ENCODE results near the gene MAGEC1.
"Not testable (repeated sequence)": the region's sequence is repeated elsewhere in the genome, so short reads cannot be mapped to it uniquely, and the experiment has no call there.

The MAGEC1 gene, protein sequence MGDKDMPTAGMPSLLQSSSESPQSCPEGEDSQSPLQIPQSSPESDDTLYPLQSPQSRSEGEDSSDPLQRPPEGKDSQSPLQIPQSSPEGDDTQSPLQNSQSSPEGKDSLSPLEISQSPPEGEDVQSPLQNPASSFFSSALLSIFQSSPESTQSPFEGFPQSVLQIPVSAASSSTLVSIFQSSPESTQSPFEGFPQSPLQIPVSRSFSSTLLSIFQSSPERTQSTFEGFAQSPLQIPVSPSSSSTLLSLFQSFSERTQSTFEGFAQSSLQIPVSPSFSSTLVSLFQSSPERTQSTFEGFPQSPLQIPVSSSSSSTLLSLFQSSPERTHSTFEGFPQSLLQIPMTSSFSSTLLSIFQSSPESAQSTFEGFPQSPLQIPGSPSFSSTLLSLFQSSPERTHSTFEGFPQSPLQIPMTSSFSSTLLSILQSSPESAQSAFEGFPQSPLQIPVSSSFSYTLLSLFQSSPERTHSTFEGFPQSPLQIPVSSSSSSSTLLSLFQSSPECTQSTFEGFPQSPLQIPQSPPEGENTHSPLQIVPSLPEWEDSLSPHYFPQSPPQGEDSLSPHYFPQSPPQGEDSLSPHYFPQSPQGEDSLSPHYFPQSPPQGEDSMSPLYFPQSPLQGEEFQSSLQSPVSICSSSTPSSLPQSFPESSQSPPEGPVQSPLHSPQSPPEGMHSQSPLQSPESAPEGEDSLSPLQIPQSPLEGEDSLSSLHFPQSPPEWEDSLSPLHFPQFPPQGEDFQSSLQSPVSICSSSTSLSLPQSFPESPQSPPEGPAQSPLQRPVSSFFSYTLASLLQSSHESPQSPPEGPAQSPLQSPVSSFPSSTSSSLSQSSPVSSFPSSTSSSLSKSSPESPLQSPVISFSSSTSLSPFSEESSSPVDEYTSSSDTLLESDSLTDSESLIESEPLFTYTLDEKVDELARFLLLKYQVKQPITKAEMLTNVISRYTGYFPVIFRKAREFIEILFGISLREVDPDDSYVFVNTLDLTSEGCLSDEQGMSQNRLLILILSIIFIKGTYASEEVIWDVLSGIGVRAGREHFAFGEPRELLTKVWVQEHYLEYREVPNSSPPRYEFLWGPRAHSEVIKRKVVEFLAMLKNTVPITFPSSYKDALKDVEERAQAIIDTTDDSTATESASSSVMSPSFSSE
- 0 reads per million in 3 donors for total RNA-seq

DNA sequence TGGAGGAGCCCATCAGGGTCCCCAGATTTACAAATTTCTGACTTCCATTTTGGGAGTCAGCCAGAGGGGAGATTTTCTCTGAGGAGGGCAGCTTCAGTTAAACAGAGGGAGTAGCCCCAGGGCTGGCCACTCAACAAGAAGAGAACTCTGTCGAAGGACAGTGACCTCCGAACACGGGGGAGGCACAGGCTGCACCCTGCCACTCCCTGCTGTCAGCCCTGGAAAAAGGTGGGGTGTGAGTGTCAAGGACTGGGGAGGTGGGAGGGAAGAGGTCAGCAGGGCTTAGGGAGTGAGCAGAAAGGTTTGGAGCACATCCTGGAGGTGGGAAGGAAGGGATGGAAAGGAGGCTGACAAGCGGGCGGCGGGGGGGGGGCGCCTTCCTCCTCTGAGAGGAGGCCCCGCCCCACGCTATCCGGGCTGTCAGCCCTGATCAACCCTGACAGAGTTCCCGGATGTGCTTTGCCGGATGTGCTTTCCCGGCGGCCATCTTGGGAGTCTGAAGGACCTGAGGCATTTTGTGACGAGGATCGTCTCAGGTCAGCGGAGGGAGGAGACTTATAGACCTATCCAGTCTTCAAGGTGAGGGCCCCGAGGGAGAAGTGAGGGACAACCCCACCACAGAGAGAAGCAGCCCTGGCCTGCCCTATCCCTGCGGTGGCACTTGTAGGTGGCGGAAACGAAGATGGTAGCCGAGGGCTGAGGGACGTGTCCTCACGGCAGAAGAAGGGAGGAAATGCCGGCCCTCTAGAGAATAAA, at the start of gene MAGEC1:
Gene MAGEC1 (plus strand): TSS at position 495 of the 756 bp plus-strand sequence. CDS start 1,179 bp downstream, outside the sequence.
- no peak within 1 kb of the TSS for H3K27ac ChIP-seq (ENCODE audit: insufficient read depth, low read length, poor library complexity, severe bottlenecking)
- H3K4me3 ChIP-seq (ENCODE audit: insufficient read depth, low read depth, low read length, poor library complexity, severe bottlenecking): no peak within 1 kb of the TSS
- no peaks in the 10 kb centered on the region for H3K4me1 ChIP-seq (ENCODE audit: control insufficient read depth, insufficient read depth, low read length, poor library complexity, severe bottlenecking)
- no peaks in the 10 kb centered on the region for H3K27me3 ChIP-seq (replicated peaks; ENCODE audit: control insufficient read depth, insufficient read depth, low read length, poor library complexity, severe bottlenecking)
- no peaks in the 10 kb centered on the region for H3K9me3 ChIP-seq (ENCODE audit: control insufficient read depth, low read length)
- no peak for DNase-seq
- no peaks in the 10 kb centered on the region for H3K36me3 ChIP-seq (ENCODE audit: control insufficient read depth, insufficient read depth, low read length)

DNA sequence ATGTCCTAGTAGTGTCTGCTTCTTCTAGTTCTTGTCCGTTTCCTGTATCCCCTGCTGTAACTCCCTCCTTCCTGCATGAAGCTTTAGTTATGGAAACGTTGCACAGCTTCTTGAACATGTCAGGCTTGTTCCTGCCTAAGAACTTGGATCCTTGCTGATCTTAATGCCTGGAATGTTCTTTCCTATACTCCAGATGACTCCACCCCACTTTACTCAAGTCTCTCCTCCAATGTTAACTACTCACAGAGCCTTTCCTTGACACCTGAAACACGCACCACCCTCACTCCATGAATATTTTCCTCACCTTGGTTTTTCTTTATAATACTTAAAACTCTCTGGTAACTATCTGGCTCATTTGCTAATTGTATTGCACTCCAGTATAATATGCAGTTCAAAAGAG, 46.2 kb upstream of the MAGEC1 start:
- H3K27me3 ChIP-seq (replicated peaks; ENCODE audit: control insufficient read depth, insufficient read depth, low read length, poor library complexity, severe bottlenecking): no peaks in the 10 kb centered on the region
- no peak for DNase-seq
- no peaks in the 10 kb centered on the region for H3K9me3 ChIP-seq (ENCODE audit: control insufficient read depth, low read length)
- H3K4me3 ChIP-seq (ENCODE audit: insufficient read depth, low read depth, low read length, poor library complexity, severe bottlenecking): no peak overlapping the region
- no peaks in the 10 kb centered on the region for H3K4me1 ChIP-seq (ENCODE audit: control insufficient read depth, insufficient read depth, low read length, poor library complexity, severe bottlenecking)
- H3K27ac ChIP-seq (ENCODE audit: insufficient read depth, low read length, poor library complexity, severe bottlenecking): no peak overlapping the region
- no peaks in the 10 kb centered on the region for H3K36me3 ChIP-seq (ENCODE audit: control insufficient read depth, insufficient read depth, low read length)

DNA sequence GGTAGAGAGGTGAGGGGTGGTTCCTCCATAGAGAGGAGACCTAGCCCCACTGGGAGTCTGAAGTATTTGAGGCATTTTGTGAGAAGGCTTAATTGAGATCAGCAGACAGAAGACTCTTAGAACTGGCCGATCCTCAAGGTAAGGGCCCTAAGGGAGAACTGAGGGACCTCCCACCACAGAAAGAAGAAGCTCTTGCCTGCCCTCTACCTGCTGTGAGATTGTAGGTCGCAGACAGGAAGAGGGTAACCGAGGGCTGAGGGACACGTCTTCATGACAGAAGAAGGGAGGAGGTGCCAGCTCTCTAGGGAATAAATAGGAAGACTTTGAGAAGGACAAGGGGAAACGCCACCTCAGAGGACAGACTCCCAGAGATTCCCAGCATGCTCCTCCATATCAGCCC, 24.1 kb upstream of the MAGEC1 start:
- H3K9me3 ChIP-seq (ENCODE audit: control insufficient read depth, low read length): no peaks in the 10 kb centered on the region
- no peak overlapping the region for H3K27ac ChIP-seq (ENCODE audit: insufficient read depth, low read length, poor library complexity, severe bottlenecking)
- H3K36me3 ChIP-seq (ENCODE audit: control insufficient read depth, insufficient read depth, low read length): no peaks in the 10 kb centered on the region
- H3K4me1 ChIP-seq (ENCODE audit: control insufficient read depth, insufficient read depth, low read length, poor library complexity, severe bottlenecking): no peaks in the 10 kb centered on the region
- H3K27me3 ChIP-seq (replicated peaks; ENCODE audit: control insufficient read depth, insufficient read depth, low read length, poor library complexity, severe bottlenecking): no peaks in the 10 kb centered on the region
- no peak for DNase-seq
- no peak overlapping the region for H3K4me3 ChIP-seq (ENCODE audit: insufficient read depth, low read depth, low read length, poor library complexity, severe bottlenecking)

DNA sequence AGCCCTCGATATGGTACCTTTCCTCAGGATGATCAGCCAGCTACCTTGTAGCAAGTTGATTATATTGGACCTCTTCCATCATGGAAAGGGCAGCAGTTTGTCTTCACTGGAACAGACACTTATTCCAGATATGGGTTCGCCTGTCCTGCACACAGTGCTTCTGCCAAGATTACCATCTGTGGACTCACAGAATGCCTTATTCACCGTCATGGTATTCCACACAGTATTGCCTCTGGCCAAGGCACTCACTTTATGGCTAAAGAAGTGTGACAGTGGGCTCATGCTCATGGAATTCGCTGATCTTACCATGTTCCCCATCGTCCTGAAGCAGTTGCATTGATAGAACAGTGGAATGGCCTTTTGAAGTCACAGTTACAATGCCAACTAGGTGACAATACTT, 14.9 kb upstream of the MAGEC1 start:
- not testable (repeated sequence) for H3K9me3 ChIP-seq (ENCODE audit: control insufficient read depth, low read length); H3K27me3 ChIP-seq (replicated peaks; ENCODE audit: control insufficient read depth, insufficient read depth, low read length, poor library complexity, severe bottlenecking); H3K36me3 ChIP-seq (ENCODE audit: control insufficient read depth, insufficient read depth, low read length); H3K4me1 ChIP-seq (ENCODE audit: control insufficient read depth, insufficient read depth, low read length, poor library complexity, severe bottlenecking); H3K27ac ChIP-seq (ENCODE audit: insufficient read depth, low read length, poor library complexity, severe bottlenecking); H3K4me3 ChIP-seq (ENCODE audit: insufficient read depth, low read depth, low read length, poor library complexity, severe bottlenecking); DNase-seq

DNA sequence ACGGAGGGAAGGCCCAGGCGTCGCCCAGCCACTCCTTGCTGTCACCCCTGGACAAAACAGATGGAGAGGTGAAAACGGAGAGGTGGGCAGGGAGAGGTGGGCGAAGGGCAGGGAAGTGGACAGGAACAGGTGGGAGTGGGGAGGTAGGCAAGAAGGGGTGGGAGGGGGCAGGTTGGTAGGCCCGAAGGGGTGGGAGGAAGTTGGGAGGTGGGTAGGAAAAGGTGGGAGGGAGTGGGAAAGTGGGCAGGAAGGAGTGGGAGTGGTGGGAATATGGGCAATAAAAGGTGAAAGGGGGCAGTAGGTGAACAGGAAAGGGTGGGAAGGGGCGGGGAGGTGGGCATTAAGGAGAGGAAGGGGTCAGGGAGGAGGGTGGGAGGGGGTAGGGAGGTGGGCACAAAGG, 9.0 kb upstream of the MAGEC1 start:
- no peaks in the 10 kb centered on the region for H3K4me1 ChIP-seq (ENCODE audit: control insufficient read depth, insufficient read depth, low read length, poor library complexity, severe bottlenecking)
- no peak overlapping the region for H3K27ac ChIP-seq (ENCODE audit: insufficient read depth, low read length, poor library complexity, severe bottlenecking)
- H3K27me3 ChIP-seq (replicated peaks; ENCODE audit: control insufficient read depth, insufficient read depth, low read length, poor library complexity, severe bottlenecking): no peaks in the 10 kb centered on the region
- H3K36me3 ChIP-seq (ENCODE audit: control insufficient read depth, insufficient read depth, low read length): no peaks in the 10 kb centered on the region
- H3K4me3 ChIP-seq (ENCODE audit: insufficient read depth, low read depth, low read length, poor library complexity, severe bottlenecking): no peak overlapping the region
- no peaks in the 10 kb centered on the region for H3K9me3 ChIP-seq (ENCODE audit: control insufficient read depth, low read length)
- no peak for DNase-seq

DNA sequence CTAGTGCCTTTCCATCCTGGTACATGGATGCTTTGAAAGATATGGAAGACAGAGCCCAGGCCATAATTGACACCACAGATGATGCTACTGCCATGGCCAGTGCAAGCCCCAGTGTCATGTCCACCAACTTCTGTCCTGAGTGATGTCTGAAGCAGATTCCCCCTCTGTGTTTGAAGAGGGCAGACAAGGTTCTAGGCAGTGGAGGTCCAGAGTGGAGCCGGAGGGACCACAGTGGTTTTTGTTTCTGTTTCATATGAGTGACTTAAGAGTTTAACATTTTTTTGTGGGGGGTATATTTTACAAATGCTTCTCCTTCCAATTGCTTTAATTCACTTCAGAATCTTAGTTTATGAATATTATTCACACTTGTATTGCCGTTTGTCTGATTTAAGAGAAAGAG, 6.0 kb upstream of the MAGEC1 start:
- H3K9me3 ChIP-seq (ENCODE audit: control insufficient read depth, low read length): no peaks in the 10 kb centered on the region

DNA sequence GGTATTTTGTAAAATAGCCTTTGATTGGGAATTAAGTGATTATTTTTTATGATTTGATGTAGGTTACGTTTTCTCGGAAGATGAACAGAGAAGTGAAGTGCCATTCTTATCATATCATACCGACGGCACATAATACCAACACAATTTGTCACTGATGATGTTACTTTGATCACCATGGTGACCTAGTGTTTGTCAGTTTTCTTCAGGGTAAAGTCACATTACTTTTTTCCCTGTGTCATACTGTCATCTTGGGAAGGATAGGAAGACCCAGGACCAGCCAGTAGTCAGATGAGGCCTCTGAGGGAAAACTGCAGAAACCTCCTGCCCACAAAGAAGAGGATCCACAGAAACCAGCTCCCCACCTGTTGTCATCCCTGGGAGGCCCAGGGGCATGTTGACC, 1.3 kb upstream of the MAGEC1 start:
- H3K27ac ChIP-seq (ENCODE audit: insufficient read depth, low read length, poor library complexity, severe bottlenecking): no peak overlapping the region
- no peak overlapping the region for H3K4me3 ChIP-seq (ENCODE audit: insufficient read depth, low read depth, low read length, poor library complexity, severe bottlenecking)
- no peaks in the 10 kb centered on the region for H3K36me3 ChIP-seq (ENCODE audit: control insufficient read depth, insufficient read depth, low read length)
- H3K9me3 ChIP-seq (ENCODE audit: control insufficient read depth, low read length): no peaks in the 10 kb centered on the region
- DNase-seq: no peak
- H3K27me3 ChIP-seq (replicated peaks; ENCODE audit: control insufficient read depth, insufficient read depth, low read length, poor library complexity, severe bottlenecking): no peaks in the 10 kb centered on the region
- H3K4me1 ChIP-seq (ENCODE audit: control insufficient read depth, insufficient read depth, low read length, poor library complexity, severe bottlenecking): no peaks in the 10 kb centered on the region

More for the DNA sequence above, 6.0 kb upstream of the MAGEC1 start:
- H3K27me3 ChIP-seq (replicated peaks; ENCODE audit: control insufficient read depth, insufficient read depth, low read length, poor library complexity, severe bottlenecking): no peaks in the 10 kb centered on the region
- H3K36me3 ChIP-seq (ENCODE audit: control insufficient read depth, insufficient read depth, low read length): no peaks in the 10 kb centered on the region
- H3K27ac ChIP-seq (ENCODE audit: insufficient read depth, low read length, poor library complexity, severe bottlenecking): no peak overlapping the region
- H3K4me1 ChIP-seq (ENCODE audit: control insufficient read depth, insufficient read depth, low read length, poor library complexity, severe bottlenecking): no peaks in the 10 kb centered on the region
- H3K4me3 ChIP-seq (ENCODE audit: insufficient read depth, low read depth, low read length, poor library complexity, severe bottlenecking): no peak overlapping the region
- DNase-seq: no peak

DNA sequence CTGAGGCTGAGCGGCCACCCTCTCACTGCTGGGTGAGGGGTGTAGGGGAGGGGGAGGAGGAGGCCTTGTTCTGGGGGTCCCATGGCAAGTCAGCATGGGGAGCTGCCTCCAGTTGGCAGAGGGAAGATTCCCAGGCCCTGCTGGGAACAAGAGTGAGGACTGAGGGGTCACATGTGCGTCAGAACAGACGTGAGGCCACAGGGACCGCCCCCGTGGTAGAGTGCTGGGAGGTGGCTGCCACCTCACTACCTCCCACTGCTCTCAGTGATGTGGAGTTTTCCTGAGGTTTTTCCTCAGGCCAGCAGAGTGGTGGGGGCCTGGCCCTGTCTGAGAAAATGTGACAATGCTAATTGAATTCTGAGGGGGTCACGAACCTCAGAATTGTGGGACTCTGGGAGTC, 568 bp downstream of the MAGEC1 start:
- Histone ChIP-seq H3K27me3 (replicated peaks; ENCODE audit: control insufficient read depth, insufficient read depth, low read length, poor library complexity, severe bottlenecking) (no peaks in the 10 kb centered on the region), H3K4me3 (ENCODE audit: insufficient read depth, low read depth, low read length, poor library complexity, severe bottlenecking) (no peak overlapping the region), H3K9me3 (ENCODE audit: control insufficient read depth, low read length) (no peaks in the 10 kb centered on the region), H3K27ac (ENCODE audit: insufficient read depth, low read length, poor library complexity, severe bottlenecking) (no peak overlapping the region), H3K36me3 (ENCODE audit: control insufficient read depth, insufficient read depth, low read length) (no peaks in the 10 kb centered on the region), H3K4me1 (ENCODE audit: control insufficient read depth, insufficient read depth, low read length, poor library complexity, severe bottlenecking) (no peaks in the 10 kb centered on the region)
- DNase-seq: no peak

DNA sequence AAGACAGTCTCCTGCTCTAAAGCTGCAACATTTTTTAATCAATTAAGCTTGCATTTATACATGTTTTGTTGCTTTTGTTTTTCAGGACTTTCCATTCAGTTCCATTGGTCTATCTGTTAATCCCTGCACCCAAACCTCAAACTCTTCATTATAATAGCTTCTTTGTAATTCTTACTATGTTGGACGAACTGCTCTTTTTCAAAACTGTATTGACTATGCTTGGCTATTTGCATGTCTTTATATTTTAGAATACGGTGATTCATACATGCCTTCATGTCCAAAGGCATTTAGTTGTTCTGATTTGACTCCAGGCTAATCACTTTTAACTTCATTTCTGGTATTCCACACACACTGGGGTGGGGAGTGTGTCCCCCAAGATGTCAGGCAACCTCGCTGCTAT, 14.1 kb downstream of the MAGEC1 start:
- no peaks in the 10 kb centered on the region for H3K9me3 ChIP-seq (ENCODE audit: control insufficient read depth, low read length)
- H3K4me1 ChIP-seq (ENCODE audit: control insufficient read depth, insufficient read depth, low read length, poor library complexity, severe bottlenecking): no peaks in the 10 kb centered on the region
- H3K36me3 ChIP-seq (ENCODE audit: control insufficient read depth, insufficient read depth, low read length): no peaks in the 10 kb centered on the region

More for the DNA sequence above, 14.1 kb downstream of the MAGEC1 start:
- DNase-seq: no peak
- H3K27me3 ChIP-seq (replicated peaks; ENCODE audit: control insufficient read depth, insufficient read depth, low read length, poor library complexity, severe bottlenecking): no peaks in the 10 kb centered on the region
- no peak overlapping the region for H3K4me3 ChIP-seq (ENCODE audit: insufficient read depth, low read depth, low read length, poor library complexity, severe bottlenecking)
- H3K27ac ChIP-seq (ENCODE audit: insufficient read depth, low read length, poor library complexity, severe bottlenecking): no peak overlapping the region
